DOHH2 (cell line): ENCODE measurements around the gene SERTAD2.

Experiments
- EZH2phosphoT487 ChIP-seq: fragments of 200-600 bp; sonication (generic); IDR thresholded peaks from 2 replicates; pipeline ENCODE4 v1.6.1; 2017; ENCODE audit warnings: borderline replicate concordance, mild to moderate bottlenecking, antibody characterized with exemption, low read length, moderate library complexity, mixed read lengths
- TF ChIP-seq, protein P1 (sequence below): fragments of 200-600 bp; sonication (generic); IDR thresholded peaks from one replicate; pipeline ENCODE4 v1.5.1; 2014; ENCODE audit warnings: antibody characterized with exemption, mild to moderate bottlenecking, low read depth, low read length; ENCODE audit not compliant: poor library complexity, severe bottlenecking

DNA sequence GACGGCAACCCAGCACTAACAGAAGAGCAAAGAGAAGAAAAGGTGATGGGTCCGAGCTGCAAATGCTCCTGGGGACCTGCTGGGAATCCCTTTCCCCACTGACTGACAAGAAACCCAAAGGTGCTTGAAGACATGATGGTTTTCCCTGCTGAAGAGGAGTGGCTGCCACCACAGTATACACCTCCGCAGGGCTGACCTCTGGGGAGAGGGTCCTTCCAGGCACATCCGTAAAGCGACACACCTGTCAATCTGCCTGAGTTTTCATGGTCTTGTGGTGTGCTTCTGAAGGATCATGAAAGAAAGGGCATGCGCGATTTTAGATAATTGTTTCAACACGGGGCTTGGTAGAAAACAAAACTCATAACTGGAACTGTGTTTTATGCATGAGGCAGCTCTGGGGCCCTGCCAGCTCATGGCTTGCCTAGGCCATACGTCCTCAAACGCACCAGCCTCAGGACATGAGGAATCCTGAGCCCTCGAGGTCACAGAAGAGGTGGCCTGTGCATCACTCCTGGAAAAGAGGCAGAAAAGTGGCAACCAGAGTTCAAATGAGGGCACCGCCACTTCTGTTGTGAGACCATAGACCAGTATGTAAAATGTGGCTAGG is 51.8 kb downstream of the SERTAD2 start:
- TF ChIP-seq, protein P1, sequence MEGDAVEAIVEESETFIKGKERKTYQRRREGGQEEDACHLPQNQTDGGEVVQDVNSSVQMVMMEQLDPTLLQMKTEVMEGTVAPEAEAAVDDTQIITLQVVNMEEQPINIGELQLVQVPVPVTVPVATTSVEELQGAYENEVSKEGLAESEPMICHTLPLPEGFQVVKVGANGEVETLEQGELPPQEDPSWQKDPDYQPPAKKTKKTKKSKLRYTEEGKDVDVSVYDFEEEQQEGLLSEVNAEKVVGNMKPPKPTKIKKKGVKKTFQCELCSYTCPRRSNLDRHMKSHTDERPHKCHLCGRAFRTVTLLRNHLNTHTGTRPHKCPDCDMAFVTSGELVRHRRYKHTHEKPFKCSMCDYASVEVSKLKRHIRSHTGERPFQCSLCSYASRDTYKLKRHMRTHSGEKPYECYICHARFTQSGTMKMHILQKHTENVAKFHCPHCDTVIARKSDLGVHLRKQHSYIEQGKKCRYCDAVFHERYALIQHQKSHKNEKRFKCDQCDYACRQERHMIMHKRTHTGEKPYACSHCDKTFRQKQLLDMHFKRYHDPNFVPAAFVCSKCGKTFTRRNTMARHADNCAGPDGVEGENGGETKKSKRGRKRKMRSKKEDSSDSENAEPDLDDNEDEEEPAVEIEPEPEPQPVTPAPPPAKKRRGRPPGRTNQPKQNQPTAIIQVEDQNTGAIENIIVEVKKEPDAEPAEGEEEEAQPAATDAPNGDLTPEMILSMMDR: no peak
- TF ChIP-seq EZH2phosphoT487: no peak
